PC-3 (cell line): ENCODE data around the gene LAD1.

ENCODE experiments used
- CTCF ChIP-seq: fragments of 300-600 bp; sonication (generic); conservative IDR thresholded peaks from 2 replicates; pipeline ENCODE4 v1.5.1; 2017; ENCODE audit warnings: antibody characterized with exemption, low read depth, mild to moderate bottlenecking, low read length
- EZH2 ChIP-seq: fragments of 300-600 bp; sonication (generic); IDR thresholded peaks from one replicate; pipeline ENCODE4 v1.6.1; 2017; ENCODE audit warnings: antibody characterized with exemption, mild to moderate bottlenecking, low read length; ENCODE audit not compliant: unreplicated experiment
- EZH2phosphoT487 ChIP-seq: fragments of 300-600 bp; sonication (generic); IDR thresholded peaks from 2 replicates; pipeline ENCODE4 v1.6.1; 2018; ENCODE audit warnings: mild to moderate bottlenecking, antibody characterized with exemption, low read length, borderline replicate concordance

DNA sequence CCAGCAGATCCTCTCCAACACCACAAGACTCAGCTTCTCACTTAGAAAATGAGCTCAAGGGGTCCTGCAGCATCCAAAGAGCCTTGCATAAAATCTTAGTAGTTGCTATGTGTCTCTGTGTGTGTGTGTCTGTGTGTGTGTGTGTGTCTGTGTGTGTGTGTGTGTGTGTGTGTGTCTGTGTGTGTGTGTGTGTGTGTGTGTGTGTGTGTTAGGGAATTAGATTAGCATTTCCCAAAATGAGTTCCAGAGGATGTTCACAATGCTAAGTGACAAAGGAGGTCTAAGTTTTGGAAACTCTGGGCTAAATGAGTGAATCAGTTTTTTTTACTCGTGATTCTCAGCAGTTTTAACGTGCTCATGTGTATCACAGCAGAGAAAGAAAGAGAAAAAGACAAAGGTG, 52.1 kb downstream of the LAD1 start:
- TF ChIP-seq EZH2phosphoT487 (no peak), CTCF (no peak), EZH2 (no peak)
